ENCODE results near the gene RBMS1.

Gene RBMS1

DNA sequence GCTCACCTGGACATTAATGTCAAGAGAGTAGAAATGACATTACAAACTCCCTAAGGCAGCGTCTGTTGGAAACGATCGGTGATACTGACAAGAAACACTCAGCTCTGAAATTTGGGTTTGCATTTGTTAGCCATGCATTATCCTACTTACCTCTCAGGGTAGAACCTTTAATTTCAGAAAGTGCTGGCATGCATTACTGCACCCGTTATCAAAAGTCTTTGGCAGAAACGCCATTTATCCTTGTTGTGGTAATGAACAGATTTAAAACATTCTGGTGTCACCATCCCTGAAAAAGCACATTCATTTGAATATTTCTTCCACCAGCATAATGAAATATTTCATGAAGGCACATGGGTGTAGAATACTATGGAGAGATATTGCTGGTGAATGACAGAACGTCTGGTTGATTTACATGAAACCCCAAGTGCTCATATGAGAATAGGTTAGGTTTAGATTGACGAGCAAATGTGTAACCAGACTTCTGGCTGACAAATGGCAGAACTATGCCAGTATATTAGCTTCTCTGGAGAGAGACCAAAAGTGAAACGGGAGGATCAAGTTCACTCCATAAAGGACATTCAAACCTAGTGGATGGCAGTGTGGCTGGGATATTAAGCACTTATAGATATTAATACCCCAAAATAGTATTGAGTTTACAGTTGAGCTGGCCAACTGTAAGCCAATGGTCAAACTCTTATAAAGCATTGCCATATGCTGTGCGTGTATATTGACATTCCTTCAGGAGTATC, 240.0 kb downstream of the RBMS1 start:
- no peak for DNase-seq (ENCODE audit: low read depth, low spot score)

DNA sequence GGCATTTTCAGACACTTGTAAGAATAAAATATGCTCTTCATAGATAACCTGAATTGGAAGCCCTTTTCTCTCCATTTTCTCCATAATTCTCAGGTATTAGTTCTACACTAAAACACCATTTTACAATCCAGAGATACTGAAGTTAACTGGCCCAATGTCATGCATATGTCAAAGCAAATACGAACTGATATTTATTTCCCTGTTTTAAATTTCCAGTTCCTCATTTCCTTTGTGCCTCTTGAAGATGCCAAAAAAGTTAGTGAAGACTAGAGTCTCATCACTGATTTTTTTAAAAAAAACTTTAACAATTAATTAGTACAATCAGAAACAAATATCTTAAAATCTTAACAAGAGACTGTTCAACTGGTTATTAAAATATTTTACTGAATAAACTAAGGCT, 240.7 kb downstream of the RBMS1 start:
- no peak for DNase-seq (ENCODE audit: low read depth, low spot score)

DNA sequence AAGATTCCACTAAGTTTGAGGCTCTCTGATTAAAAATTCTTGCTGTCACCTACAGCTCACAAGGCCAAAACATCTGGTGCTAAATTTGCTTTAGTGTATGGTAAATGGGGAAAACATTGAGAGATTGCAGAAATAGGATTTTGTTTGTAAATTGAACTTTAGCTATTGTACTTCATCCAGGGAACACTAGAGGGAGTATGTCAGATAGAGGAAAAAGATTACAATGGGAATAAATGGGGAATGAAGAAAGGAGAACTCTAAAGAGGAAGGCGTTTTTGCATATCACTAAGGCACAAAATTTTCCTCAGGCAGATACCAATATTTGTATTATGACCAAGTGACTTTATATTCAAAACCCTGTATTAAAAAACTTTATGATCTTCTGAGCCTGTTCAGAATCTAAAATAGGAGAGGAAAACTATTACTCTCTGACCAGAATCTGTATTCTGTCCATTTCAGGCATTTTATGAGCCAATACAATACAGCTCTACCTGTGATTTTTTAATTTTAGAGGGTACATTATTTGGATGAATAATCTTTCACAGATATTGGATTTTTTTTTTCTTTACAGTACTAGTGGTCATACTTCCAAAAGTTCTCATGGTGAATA, 241.2 kb downstream of the RBMS1 start:
- no peak for DNase-seq (ENCODE audit: low read depth, low spot score)

DNA sequence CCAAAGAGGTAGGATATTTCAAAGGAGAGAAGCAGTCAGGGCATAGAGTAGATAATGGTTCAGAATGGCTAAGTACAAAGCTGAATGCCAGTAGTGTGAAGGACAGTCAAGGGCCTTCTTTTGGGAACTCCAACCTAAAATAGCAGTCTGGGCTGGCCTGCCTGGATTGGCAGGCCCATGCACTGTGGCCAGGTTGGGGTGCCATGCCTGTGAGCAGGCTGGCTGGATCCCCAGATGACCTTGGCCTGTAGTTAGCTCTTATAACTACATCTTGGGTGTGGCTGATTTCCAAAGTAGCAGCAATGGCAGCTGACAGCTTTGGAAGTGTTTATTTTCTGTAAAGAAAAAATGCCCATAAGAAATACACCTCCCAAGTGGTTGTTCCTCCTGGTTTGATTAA, 242.0 kb downstream of the RBMS1 start:
- DNase-seq (ENCODE audit: low read depth, low spot score): no peak

DNA sequence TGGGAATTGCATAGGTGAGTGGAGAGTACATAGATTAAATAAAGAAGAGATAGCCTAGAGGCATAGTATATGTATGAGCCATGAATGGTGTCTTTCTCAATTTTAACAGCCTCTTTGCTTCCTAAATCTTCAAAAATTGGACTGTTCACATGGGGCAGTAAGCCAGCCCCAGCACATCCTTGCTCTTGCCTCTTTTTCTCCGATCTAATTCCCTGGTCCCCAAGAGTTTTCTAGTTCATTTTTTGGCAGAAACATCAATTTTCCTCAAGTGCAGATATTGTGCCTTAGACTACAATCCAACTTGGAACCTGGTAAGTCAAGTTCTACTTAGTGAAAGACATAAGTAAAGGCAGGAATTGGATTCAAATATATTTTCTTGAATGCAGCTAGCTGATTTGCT, 243.7 kb downstream of the RBMS1 start:
- no peak for DNase-seq (ENCODE audit: low read depth, low spot score)

DNA sequence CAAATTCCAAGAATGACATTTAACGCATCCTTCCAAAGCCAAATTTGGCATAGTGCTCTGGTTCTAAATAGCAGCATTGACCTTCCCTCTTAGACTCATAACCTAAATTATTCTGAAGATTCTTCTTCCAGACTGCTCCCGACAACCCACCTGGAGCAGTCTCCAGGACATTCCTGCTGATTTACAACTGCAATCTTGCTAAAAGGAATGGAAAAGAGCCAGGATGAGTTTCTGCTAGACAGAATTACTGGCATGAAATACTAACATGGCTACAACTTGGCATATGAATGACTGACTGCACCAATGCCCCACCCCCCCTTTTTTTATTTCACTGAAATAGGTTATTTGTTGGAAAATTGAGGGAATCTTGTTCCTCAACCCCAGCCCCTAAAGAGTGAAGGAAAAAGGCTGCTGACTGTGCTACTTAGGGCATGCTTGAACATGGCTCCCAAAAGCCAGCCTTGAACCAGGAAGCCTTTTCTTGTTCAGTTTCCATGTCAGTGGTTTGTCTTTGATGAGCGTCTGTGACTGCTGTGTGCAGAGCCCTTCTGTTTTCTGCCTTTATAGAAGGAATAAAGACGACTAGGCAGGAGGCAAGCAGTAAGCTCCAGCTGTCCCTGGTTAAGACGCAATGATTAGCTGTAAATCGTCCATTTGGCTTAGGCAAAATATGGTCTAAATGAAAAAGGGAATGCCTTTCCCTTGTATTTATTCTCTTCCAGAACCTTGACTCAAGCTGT, 246.1 kb downstream of the RBMS1 start:
- no peak for DNase-seq (ENCODE audit: low read depth, low spot score)

DNA sequence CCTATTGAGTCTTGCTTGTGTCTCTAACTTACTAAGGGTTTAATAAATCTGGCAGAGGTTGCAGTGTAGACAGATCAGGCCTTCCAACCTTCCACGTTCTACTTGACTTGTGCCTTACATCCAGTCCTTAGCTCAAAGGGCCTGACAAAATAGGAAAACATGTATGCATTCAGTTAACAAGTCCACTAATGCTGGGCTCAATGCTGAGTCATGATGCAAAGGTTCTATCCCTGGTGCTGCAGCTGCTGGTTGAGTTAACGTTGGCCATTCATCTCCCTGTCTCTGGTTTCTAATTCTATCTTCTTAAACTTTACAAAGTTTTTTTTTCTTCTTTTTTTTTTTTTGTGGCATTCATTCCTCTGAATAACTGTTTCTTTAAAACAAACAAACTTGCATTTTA, 247.3 kb downstream of the RBMS1 start:
- DNase-seq (ENCODE audit: low read depth, low spot score): no peak

DNA sequence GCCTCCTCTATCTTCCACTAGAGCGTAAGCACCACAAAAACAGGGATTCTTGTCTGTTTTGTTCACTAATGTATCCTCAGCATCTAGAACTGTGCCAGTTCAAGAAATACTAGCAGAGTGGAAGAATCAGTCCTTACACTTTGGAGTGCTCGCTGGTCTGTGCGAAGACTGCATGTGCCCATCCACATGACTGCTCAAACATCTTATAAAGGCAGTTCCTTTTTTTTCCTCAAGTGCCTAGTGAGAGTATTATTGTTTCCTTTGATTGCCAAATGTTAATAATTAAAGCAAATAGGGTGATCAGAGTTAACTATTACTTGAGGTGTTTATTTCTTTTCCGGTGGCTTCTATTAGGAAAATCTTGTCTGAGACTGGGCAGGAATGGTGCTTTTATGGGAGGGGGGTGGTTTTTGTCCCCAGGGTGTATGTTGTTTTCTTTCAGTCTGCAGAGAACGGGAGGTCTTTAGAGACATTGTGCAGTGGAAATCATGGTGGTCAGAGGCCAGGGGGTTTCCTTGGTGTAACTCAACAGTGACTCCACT, 247.9 kb downstream of the RBMS1 start:
- DNase-seq (ENCODE audit: low read depth, low spot score): no peak

DNA sequence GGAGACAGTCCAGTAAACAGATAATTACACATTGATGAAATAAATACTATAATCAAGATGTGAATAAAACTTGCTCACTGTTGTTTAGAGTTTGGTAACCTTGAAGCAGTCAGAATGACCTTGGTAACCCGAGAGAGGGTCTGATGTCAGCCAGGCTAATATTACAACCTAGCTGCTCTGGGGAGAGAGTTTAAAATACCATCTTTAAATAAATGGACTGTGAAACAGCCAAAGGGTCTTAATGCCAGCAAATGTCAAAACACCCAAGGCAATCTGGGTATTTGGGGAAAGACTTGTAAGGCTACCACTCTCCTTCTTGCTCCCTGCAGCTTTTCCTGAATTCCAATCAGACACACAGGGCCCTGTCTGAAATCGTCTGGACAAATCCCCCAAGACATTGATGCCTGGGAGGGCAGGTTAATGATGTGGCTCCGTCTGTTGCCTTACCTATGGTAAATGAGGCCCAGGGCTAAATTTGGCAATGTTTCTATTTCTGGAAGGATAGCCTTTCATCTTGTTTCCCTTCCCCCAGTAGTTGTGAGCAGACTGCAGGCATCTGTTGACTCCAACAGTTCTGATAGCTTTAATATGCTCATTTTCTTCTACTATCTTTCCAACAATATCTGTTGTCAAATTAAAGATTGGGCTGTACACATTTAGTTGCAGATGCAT, 250.6 kb downstream of the RBMS1 start:
- DNase-seq (ENCODE audit: low read depth, low spot score): no peak

DNA sequence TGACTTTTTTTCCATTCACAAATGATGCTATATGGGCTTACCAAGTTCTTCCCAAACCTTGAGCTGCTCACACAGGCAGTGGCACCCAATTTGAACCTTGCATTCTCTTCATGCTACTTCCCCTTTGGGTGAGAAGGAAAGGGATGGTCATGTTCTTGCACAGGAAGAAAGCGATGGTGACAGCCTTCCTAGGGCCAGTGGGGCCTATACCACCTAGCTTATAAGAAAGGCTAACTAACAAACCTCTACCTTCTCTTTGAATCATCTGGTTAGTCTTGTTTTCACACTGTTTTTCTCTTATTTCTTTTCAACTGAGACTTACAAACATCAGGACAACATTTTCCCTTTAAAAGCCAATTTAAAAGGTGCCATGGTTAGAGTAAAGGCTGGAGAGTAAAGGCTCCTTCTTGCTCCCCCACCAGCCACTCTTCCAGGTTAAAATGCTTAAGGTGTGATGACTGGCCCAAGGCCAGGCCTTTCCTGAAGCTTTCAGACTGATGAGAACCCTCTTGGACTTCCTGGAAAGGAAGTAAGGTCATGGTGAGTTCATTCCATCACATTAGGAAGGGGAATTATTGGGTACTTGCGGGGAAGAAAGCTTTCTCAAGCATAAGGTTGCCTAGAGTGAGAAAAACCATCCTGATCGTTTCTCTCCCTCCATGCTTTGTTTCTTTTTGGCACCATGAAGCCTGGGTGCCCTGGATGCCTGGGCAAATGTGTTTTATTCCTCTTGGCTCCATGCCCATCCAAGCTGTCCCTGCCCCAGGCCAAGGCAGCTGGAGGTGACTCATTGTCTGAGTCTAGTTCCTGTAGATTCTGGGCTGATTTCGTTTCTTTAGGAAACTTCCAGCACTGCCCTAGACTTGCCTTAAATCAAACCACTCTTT, 252.1 kb downstream of the RBMS1 start:
- no peak for DNase-seq (ENCODE audit: low read depth, low spot score)

DNA sequence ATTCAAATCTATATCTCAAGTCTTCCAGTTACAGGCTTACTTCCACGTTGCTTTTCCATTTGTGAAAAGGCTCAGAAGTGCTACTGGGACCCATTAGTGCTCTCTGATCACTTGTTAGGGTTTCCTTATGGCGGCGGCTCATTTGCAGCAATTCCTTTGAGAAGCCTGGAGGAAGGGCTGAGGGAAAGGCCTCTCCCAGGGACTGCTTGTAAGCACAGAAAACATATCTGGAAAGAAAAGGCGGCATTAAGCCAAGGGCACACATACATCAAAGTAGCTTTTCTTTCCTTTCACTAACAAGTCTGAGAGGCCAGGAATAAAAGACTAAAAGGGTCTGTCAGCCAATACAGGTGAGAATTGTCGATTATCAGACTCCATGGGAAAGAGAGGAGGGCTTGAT, 254.2 kb downstream of the RBMS1 start:
- DNase-seq (ENCODE audit: low read depth, low spot score): no peak

DNA sequence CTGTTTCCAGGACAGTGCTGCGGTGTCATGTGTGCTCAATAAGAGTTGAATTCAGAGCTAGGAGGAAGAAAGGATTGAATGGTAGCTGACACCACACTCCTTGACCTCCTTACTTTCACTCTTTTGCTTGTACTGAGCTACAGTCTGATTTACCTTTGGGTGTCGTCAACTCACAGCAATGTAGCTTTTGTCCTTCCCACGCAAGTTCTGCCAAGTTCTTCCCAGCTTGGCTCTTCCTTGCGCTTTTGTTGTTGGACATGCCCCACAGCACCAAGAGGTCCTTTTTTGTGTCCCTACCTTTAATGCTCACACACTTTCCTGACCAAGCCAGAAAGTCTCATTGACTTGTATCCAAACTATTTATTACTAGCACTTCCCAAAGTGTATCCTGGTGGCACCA, 255.2 kb downstream of the RBMS1 start:
- no peak for DNase-seq (ENCODE audit: low read depth, low spot score)

DNA sequence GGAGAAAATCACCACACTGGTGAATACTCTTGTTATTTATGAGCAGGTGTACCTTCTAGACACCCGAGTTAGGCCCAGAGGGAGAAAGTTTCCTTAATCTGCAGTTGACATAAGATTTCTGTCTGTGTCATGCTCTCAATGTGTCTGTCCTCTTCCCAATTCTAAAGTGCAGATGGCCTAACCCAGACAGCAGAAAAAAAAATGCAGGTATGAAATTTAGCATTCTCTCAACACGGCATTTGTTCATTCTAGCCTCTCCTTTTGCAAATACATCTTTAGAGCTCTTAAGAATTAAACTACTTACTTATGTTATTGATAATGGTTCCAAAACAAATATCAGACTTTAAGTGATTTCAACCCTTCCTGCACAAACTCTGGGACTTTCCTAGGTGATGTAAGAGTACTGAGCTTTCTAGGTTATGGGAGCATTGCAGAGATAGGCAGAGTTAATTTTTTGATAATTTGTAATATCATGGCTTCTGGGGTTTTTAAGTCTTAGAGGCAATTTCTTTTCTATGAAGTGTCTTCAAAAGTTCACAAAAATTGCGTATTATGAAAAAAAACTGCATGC, 260.6 kb downstream of the RBMS1 start:
- DNase-seq (ENCODE audit: low read depth, low spot score): no peak

DNA sequence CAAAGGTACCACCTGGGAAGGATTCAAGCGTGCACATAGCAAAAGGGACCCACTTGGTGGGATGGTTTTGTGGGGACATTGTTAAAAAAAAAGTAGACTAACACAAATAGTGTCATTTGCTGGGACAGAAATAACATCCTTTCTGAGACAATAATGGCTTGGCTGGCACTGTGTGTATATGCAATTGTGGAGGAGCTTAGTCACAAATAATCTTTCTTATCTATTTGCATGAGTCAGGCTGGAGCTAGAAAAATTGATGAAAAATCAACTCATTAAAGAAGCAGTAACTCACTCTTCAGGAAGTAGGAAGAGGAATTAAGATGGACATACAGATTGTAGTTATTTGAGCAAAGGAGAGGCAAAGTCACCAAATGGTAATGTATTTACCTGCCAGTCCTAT, 264.0 kb downstream of the RBMS1 start:
- no peak for DNase-seq (ENCODE audit: low read depth, low spot score)

DNA sequence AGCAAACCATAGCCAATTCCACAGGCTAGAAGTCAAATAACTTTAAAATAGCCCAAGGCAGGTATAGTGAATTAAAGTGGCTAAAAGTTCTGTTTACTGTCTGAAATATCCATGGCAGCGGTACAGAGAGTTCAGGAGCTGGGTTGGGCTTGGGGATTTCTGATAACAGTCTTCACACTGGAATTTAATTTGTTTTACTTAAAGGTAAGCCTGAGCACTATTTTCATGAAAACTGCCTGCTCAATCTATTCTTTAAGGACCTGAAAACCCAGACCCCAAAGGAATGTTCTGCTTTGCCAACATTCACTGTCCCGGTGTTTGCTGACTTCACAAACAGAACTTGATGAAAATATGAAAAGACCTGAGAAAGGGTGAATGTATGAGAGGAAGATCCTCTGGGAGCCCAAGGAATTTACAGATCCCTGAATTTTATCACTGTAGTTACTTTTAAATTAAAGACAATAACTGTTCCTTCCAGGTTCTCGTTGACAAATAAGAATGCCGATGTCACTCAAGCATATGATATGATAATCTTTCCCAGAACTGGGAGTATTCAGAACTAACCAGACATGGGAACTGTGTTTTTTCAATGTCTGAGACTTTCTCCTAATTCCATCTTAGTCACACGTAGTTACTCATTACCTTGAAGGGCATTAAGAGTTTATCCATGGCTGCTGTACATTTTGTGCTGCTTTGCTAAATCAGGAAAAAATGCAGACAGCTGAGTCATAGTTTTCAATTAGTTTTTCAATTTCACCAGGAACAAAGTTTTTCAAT, 265.3 kb downstream of the RBMS1 start:
- DNase-seq (ENCODE audit: low read depth, low spot score): no peak

DNA sequence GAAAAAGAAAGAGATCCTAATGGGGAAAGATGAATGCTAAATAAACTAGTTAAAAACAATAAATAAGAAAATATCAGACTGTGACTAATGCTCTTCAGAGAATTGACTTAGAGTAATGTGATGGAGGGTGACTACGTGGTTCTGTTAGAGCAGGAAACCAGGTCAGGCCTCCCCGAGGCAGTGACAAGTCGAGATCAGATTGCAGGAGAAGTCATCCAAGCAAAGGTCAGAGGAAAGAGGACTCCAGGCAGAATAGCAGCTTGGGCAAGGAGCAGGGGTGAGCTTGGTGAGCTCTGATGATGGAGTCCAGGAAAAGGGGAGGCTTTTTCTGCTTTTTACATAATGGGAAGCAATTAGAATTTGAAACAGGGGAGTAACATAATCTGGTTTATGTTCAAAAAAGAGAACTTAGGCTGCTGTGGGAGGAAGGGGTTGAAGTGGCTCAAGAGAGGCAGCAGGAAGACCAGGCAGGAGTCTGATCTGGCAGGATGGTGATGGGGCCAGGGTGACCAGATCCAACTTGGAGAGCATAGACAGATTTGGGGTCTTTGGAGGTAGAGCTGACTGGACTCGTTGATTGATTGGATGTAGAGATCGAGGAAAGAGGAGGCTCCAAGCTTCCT, 266.2 kb downstream of the RBMS1 start:
- no peak for DNase-seq (ENCODE audit: low read depth, low spot score)

DNA sequence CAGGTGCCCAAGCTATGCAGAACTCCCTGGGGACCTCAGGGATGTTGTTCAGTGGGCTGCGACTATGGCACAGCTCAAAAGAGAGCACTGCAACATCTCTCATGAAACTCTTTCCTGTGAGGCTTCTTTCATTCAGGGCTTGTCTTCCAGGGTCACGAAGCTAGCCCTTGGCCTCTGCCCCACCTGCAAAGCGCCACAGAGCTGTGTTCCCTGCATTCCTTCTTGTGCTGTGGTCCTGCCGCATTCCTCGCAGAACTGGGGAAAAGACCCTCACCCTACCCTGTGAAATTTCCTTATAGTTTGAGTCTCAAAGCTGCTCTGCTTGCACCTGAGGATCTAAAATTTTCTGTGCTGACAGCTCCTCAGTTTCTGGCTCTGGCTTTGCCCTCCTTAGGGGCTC, 267.2 kb downstream of the RBMS1 start:
- DNase-seq (ENCODE audit: low read depth, low spot score): no peak

DNA sequence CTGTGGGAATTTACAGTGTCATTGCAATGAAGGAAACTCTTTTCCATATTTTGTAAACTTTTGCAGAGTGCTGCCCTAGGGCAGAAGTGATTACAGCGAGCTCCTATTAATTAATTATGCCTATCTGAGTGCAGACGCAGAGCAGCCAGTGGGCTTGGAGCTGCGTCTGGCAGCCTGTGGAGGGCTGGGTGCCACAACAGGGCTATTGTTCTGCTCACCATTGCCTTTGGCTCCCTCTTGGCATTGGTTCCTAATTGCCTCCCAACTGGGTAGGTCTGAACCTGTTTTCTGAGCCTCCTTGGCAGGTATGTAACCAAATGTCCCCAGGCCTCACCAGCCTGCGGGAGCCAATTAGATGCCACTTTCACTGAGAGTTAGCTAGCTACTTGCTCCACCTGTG, 267.9 kb downstream of the RBMS1 start:
- no peak for DNase-seq (ENCODE audit: low read depth, low spot score)

DNA sequence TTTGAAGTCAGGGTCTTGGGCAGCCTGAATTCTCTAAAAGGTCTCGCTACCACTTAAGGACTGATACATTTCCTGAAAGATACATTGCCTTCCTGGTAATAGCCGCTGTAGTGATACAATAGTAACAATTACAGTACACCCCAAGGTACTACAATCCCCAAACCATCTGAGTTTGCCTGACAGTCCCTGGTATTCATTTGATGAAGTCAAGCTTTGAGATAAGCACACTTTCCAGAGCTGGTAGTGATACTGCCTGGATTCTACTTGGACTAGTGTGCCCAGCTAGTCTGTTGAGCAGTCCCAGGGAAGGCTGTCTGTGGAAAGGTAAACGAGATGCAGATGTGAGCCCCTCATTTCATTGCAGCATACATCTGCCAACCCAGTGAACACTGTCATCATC, 269.1 kb downstream of the RBMS1 start:
- DNase-seq (ENCODE audit: low read depth, low spot score): no peak

DNA sequence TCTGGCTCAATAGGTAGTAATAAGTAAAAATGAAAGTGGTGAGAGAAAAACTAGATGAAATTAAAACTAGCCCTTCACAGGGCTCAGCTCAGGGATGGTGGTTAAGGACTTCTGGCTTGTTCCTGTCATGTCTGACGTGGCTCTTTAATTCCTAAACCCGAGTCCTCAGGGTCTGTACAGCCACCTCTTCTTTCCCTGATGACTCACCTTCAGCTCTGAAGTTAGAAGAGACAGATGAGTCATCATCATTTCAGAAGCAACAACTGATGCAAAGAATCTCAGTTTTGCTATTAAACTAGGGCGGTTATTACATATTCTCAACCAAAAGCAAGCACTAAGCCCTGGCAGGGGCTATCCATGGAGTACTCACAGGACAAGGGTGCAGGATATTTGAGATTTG, 269.5 kb downstream of the RBMS1 start:
- DNase-seq (ENCODE audit: low read depth, low spot score): no peak
